HL-60 (cell line): ENCODE data around the gene PLA1A.

ENCODE experiments used
- GABPA ChIP-seq: IDR thresholded peaks from 2 replicates; pipeline ENCODE4 v1.6.1; 2012; ENCODE audit warnings: low read depth
- POLR2AphosphoS5 ChIP-seq: IDR thresholded peaks from 2 replicates; pipeline ENCODE4 v1.6.1; 2012; ENCODE audit warnings: low read depth
- SPI1 ChIP-seq: IDR thresholded peaks from 2 replicates; pipeline ENCODE4 v1.6.1; 2012; ENCODE audit warnings: low read depth, mild to moderate bottlenecking, borderline replicate concordance
- TF ChIP-seq, protein P1 (sequence below): IDR thresholded peaks from one replicate; pipeline ENCODE4 v1.5.1; 2011; ENCODE audit warnings: low read length, control low read depth, inconsistent platforms; ENCODE audit not compliant: insufficient read depth
- TF ChIP-seq, protein P2 (sequence below): IDR thresholded peaks from 2 replicates; pipeline ENCODE4 v1.6.1; 2012; ENCODE audit warnings: low read depth; ENCODE audit not compliant: insufficient replicate concordance

DNA sequence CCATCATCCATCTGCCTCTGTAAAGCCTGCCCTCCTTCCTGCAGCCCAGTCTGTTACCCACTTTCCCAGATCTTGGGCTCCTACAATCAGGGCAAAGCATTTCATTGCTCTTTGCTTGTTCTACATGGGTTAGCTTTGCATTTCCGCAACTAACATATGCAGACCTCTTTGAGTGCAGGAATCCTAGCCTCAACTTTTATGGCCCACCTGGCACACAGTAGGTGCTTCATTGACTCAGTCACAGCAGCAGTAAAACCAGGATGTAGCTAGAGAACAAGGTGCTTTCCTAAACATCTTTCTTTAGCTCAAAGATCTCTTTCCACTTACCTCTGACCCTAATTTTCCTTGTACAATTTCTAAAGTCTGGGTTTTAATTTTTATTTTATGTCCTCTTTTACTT lies 41.8 kb upstream of the PLA1A start:
- TF ChIP-seq, protein P1, sequence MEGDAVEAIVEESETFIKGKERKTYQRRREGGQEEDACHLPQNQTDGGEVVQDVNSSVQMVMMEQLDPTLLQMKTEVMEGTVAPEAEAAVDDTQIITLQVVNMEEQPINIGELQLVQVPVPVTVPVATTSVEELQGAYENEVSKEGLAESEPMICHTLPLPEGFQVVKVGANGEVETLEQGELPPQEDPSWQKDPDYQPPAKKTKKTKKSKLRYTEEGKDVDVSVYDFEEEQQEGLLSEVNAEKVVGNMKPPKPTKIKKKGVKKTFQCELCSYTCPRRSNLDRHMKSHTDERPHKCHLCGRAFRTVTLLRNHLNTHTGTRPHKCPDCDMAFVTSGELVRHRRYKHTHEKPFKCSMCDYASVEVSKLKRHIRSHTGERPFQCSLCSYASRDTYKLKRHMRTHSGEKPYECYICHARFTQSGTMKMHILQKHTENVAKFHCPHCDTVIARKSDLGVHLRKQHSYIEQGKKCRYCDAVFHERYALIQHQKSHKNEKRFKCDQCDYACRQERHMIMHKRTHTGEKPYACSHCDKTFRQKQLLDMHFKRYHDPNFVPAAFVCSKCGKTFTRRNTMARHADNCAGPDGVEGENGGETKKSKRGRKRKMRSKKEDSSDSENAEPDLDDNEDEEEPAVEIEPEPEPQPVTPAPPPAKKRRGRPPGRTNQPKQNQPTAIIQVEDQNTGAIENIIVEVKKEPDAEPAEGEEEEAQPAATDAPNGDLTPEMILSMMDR, result no peak
- TF ChIP-seq POLR2AphosphoS5 (no peak), SPI1 (no peak), GABPA (no peak)
- TF ChIP-seq, protein P2, sequence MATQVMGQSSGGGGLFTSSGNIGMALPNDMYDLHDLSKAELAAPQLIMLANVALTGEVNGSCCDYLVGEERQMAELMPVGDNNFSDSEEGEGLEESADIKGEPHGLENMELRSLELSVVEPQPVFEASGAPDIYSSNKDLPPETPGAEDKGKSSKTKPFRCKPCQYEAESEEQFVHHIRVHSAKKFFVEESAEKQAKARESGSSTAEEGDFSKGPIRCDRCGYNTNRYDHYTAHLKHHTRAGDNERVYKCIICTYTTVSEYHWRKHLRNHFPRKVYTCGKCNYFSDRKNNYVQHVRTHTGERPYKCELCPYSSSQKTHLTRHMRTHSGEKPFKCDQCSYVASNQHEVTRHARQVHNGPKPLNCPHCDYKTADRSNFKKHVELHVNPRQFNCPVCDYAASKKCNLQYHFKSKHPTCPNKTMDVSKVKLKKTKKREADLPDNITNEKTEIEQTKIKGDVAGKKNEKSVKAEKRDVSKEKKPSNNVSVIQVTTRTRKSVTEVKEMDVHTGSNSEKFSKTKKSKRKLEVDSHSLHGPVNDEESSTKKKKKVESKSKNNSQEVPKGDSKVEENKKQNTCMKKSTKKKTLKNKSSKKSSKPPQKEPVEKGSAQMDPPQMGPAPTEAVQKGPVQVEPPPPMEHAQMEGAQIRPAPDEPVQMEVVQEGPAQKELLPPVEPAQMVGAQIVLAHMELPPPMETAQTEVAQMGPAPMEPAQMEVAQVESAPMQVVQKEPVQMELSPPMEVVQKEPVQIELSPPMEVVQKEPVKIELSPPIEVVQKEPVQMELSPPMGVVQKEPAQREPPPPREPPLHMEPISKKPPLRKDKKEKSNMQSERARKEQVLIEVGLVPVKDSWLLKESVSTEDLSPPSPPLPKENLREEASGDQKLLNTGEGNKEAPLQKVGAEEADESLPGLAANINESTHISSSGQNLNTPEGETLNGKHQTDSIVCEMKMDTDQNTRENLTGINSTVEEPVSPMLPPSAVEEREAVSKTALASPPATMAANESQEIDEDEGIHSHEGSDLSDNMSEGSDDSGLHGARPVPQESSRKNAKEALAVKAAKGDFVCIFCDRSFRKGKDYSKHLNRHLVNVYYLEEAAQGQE, result no peak
